HepG2 (cell line): ENCODE measurements around the gene SPNS2.

Experiments
- CEBPB ChIP-seq: IDR thresholded peaks from 2 replicates; pipeline ENCODE4 v1.6.1; 2011; ENCODE audit warnings: low read depth, low read length, improper control_type of control experiment, borderline replicate concordance
- MXI1 ChIP-seq: IDR thresholded peaks from 3 replicates; pipeline ENCODE4 v1.6.1; 2012; ENCODE audit warnings: low read depth, low read length, inconsistent platforms, borderline replicate concordance
- RARG ChIP-seq: sonication (generic); formaldehyde crosslinking; IDR thresholded peaks from 2 replicates; pipeline ENCODE4 v1.4.0; 2020; ENCODE audit warnings: low read depth, mild to moderate bottlenecking, missing genetic modification reagents
- RCOR2 ChIP-seq: IDR thresholded peaks from 2 replicates; pipeline ENCODE4 v1.6.1; 2016; ENCODE audit warnings: missing biosample characterization, missing genetic modification reagents
- RFXANK ChIP-seq: IDR thresholded peaks from 2 replicates; pipeline ENCODE4 v1.6.1; 2016
- SATB2 ChIP-seq: sonication (generic); formaldehyde crosslinking; IDR thresholded peaks from 2 replicates; pipeline ENCODE4 v1.5.0; 2020; ENCODE audit warnings: missing genetic modification reagents
- TF ChIP-seq, protein P1 (sequence below): sonication (generic); formaldehyde crosslinking; IDR thresholded peaks from 2 replicates; pipeline ENCODE4 v1.5.0; 2020; ENCODE audit warnings: mild to moderate bottlenecking, missing genetic modification reagents, moderate library complexity
- TF ChIP-seq, protein P2 (sequence below): IDR thresholded peaks from 2 replicates; pipeline ENCODE4 v1.6.1; 2012; ENCODE audit warnings: inconsistent platforms

DNA sequence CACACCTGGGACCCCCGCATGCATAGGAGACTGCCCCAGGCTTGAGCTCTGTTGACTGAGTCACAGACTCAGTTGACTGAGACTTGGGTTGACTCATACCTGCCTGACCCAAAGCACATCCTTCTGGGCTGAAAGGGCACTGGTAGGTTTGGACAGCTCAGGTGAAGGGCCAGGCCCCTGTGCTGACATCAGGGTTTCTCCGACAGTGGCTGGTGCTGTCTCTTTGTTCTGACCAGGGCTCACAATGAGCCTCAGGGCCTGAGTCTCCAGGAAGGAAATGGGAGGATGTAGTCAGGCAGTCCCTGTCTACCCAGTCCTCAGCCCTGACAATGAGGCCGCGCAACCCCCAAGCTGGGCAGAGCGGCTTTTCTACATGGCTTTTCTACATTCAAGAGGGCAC is 6.5 kb downstream of the SPNS2 start:
- TF ChIP-seq RCOR2 (CRISPR knock-in tag) (no peak), MXI1 (no peak), SATB2 (CRISPR knock-in tag) (no peak), CEBPB (no peak), RARG (no peak), RFXANK (CRISPR knock-in tag) (no peak)
- TF ChIP-seq, protein P1, sequence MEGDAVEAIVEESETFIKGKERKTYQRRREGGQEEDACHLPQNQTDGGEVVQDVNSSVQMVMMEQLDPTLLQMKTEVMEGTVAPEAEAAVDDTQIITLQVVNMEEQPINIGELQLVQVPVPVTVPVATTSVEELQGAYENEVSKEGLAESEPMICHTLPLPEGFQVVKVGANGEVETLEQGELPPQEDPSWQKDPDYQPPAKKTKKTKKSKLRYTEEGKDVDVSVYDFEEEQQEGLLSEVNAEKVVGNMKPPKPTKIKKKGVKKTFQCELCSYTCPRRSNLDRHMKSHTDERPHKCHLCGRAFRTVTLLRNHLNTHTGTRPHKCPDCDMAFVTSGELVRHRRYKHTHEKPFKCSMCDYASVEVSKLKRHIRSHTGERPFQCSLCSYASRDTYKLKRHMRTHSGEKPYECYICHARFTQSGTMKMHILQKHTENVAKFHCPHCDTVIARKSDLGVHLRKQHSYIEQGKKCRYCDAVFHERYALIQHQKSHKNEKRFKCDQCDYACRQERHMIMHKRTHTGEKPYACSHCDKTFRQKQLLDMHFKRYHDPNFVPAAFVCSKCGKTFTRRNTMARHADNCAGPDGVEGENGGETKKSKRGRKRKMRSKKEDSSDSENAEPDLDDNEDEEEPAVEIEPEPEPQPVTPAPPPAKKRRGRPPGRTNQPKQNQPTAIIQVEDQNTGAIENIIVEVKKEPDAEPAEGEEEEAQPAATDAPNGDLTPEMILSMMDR (CRISPR knock-in tag) = no peak
- TF ChIP-seq, protein P2, sequence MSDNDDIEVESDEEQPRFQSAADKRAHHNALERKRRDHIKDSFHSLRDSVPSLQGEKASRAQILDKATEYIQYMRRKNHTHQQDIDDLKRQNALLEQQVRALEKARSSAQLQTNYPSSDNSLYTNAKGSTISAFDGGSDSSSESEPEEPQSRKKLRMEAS = no peak
